GM12878 (cell line): ENCODE results near the gene LRR1. TPM values are rescaled to one million over a fixed set of nuclear protein-coding genes. Genes with fewer than 3 reads are reported as not detected.

Source experiments
- BACH1 ChIP-seq: fragments of 450-650 bp; IDR thresholded peaks from 2 replicates; pipeline ENCODE4 v1.6.1; 2017; ENCODE audit warnings: mild to moderate bottlenecking, borderline replicate concordance
- BMI1 ChIP-seq: fragments of 450-650 bp; IDR thresholded peaks from 2 replicates; pipeline ENCODE4 v1.6.1; 2016; ENCODE audit warnings: mild to moderate bottlenecking, moderate library complexity, borderline replicate concordance
- CREB1 ChIP-seq: IDR thresholded peaks from 2 replicates; pipeline ENCODE4 v1.6.1; 2012; ENCODE audit warnings: low read depth, mild to moderate bottlenecking, inconsistent platforms
- HDAC6 ChIP-seq: fragments of 200-600 bp; sonication (generic); IDR thresholded peaks from one replicate; pipeline ENCODE4 v1.8.0; 2017; ENCODE audit warnings: antibody characterized with exemption; ENCODE audit not compliant: unreplicated experiment
- IKZF1 ChIP-seq: fragments of 450-650 bp; conservative IDR thresholded peaks from 2 replicates; pipeline ENCODE4 v1.6.1; 2017; ENCODE audit warnings: antibody characterized with exemption, mild to moderate bottlenecking
- JUNB ChIP-seq: IDR thresholded peaks from 2 replicates; pipeline ENCODE4 v1.6.1; 2016; ENCODE audit warnings: antibody characterized with exemption, mild to moderate bottlenecking
- MLLT1 ChIP-seq: fragments of 450-650 bp; IDR thresholded peaks from 2 replicates; pipeline ENCODE4 v1.6.1; 2016; ENCODE audit warnings: mild to moderate bottlenecking
- MXI1 ChIP-seq: fragments of 150-350 bp; IDR thresholded peaks from 2 replicates; pipeline ENCODE4 v1.6.1; 2011; ENCODE audit warnings: low read depth, mild to moderate bottlenecking, inconsistent platforms, low read length, improper control_type of control experiment
- NFIC ChIP-seq: IDR thresholded peaks from 2 replicates; pipeline ENCODE4 v1.6.1; 2012; ENCODE audit warnings: low read depth, mild to moderate bottlenecking, inconsistent platforms, low read length, moderate library complexity
- NR2C2 ChIP-seq: IDR thresholded peaks from 2 replicates; pipeline ENCODE4 v1.6.1; 2011; ENCODE audit warnings: borderline replicate concordance, low read depth; ENCODE audit not compliant: control insufficient read depth, insufficient read length
- PAX8 ChIP-seq: fragments of 450-650 bp; IDR thresholded peaks from 2 replicates; pipeline ENCODE4 v1.6.1; 2017; ENCODE audit warnings: mild to moderate bottlenecking, moderate library complexity
- POLR2AphosphoS2 ChIP-seq: IDR thresholded peaks from 2 replicates; pipeline ENCODE4 v1.6.1; 2011; ENCODE audit warnings: low read depth, mild to moderate bottlenecking, low read length, improper control_type of control experiment, moderate library complexity
- POU2F2 ChIP-seq: IDR thresholded peaks from 3 replicates; pipeline ENCODE4 v1.6.1; 2011; ENCODE audit warnings: low read depth, mild to moderate bottlenecking, low read length, borderline replicate concordance
- RAD51 ChIP-seq: fragments of 450-650 bp; IDR thresholded peaks from 2 replicates; pipeline ENCODE4 v1.6.1; 2016; ENCODE audit warnings: moderate library complexity, mild to moderate bottlenecking, inconsistent platforms
- ZBTB33 ChIP-seq: fragments of 450-650 bp; IDR thresholded peaks from 2 replicates; pipeline ENCODE4 v1.6.1; 2017; ENCODE audit warnings: mild to moderate bottlenecking
- ZBTB4 ChIP-seq: fragments of 450-650 bp; formaldehyde crosslinking; IDR thresholded peaks from 2 replicates; pipeline ENCODE4 v1.4.0; 2022; ENCODE audit warnings: mild to moderate bottlenecking, moderate library complexity
- ZNF622 ChIP-seq: fragments of 450-650 bp; IDR thresholded peaks from 2 replicates; pipeline ENCODE4 v1.6.1; 2017; ENCODE audit warnings: mild to moderate bottlenecking, inconsistent platforms
- polyA plus RNA-seq, 11 experiments: library from polyadenylated mRNA; depleted of rRNA in 4 of 11; unstranded in 6 of 11; stranded (reverse) in 5 of 11; fragments of >200 nt; fragmentation: Nextera tagmentation in 4 of 11; fragmentation: Illumina TruSeq in 1 of 11; extraction: Ambion mirVana in 4 of 11; extraction: Trizol in 1 of 11; gene quantifications; 1 replicate in 1 of 11; 2 replicates in 10 of 11; pipeline versions ENCODE4 v1.2.1 to v1.2.3, GENCODE V29; 2011 to 2016; ENCODE audit warnings: inconsistent platforms in 2 of 11, missing spikeins in 2 of 11, low read depth in 1 of 11
- total RNA-seq, 4 experiments: library from RNA; depleted of rRNA in 3 of 4; stranded (reverse); fragments of >200 nt in 3 of 4; fragmentation: Illumina TruSeq in 1 of 4; extraction: Trizol in 1 of 4; gene quantifications; 2 replicates each; pipeline versions ENCODE4 v1.2.1 to v1.2.3, GENCODE V29; 2013 to 2021
- TF ChIP-seq, protein P1 (sequence below): IDR thresholded peaks from 2 replicates; pipeline ENCODE4 v1.6.1; 2011; ENCODE audit warnings: mild to moderate bottlenecking, low read depth, low read length, moderate library complexity; ENCODE audit not compliant: insufficient replicate concordance
- TF ChIP-seq, protein P2 (sequence below), 3 experiments: IDR thresholded peaks in 2 of 3; conservative IDR thresholded peaks in 1 of 3; 2 replicates each; pipeline ENCODE4 v1.5.1; 2011; ENCODE audit warnings: low read depth in 3 of 3, low read length in 3 of 3, mild to moderate bottlenecking in 3 of 3, control low read depth in 2 of 3, moderate library complexity in 2 of 3, inconsistent platforms in 1 of 3, mixed read lengths in 1 of 3; ENCODE audit not compliant: control insufficient read depth in 2 of 3, insufficient read depth in 1 of 3; ENCODE audit errors: extremely low read depth in 1 of 3

LRR1 gene
- total and polyA plus RNA-seq, 10 of the 15 experiments (the other 5 are each of a cell fraction or from before 2014, with no cell fraction given): 36.9 to 110 (median 53.1) TPM

GRCh38 chr14:49620182-49621113, 21.7 kb downstream of the LRR1 start, which contains the start of the genes MGAT2 and RPL36AL (continued):
- TF ChIP-seq ZBTB4 (no peak), MLLT1 (peak; percentile 71), POLR2AphosphoS2 (peak; percentile 94), BMI1 (no peak), POU2F2 (peak; percentile 86; the same call in 2 of the 3 replicates), CREB1 (peak; percentile 71; the same call in 1 of the 2 replicates), PAX8 (no peak), IKZF1 (peak; percentile 82; the same call in 1 of the 2 replicates), NFIC (no peak; the same call in 1 of the 2 replicates), ZBTB33 (no peak), MXI1 (peak; percentile 57), NR2C2 (no peak), JUNB (no peak), HDAC6 (peak; percentile 61), BACH1 (peak; percentile 88), RAD51 (peak; percentile 74), ZNF622 (no peak)
- TF ChIP-seq, protein P1, sequence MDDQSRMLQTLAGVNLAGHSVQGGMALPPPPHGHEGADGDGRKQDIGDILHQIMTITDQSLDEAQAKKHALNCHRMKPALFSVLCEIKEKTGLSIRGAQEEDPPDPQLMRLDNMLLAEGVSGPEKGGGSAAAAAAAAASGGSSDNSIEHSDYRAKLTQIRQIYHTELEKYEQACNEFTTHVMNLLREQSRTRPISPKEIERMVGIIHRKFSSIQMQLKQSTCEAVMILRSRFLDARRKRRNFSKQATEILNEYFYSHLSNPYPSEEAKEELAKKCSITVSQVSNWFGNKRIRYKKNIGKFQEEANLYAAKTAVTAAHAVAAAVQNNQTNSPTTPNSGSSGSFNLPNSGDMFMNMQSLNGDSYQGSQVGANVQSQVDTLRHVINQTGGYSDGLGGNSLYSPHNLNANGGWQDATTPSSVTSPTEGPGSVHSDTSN: peak; percentile 99
- TF ChIP-seq, protein P2, sequence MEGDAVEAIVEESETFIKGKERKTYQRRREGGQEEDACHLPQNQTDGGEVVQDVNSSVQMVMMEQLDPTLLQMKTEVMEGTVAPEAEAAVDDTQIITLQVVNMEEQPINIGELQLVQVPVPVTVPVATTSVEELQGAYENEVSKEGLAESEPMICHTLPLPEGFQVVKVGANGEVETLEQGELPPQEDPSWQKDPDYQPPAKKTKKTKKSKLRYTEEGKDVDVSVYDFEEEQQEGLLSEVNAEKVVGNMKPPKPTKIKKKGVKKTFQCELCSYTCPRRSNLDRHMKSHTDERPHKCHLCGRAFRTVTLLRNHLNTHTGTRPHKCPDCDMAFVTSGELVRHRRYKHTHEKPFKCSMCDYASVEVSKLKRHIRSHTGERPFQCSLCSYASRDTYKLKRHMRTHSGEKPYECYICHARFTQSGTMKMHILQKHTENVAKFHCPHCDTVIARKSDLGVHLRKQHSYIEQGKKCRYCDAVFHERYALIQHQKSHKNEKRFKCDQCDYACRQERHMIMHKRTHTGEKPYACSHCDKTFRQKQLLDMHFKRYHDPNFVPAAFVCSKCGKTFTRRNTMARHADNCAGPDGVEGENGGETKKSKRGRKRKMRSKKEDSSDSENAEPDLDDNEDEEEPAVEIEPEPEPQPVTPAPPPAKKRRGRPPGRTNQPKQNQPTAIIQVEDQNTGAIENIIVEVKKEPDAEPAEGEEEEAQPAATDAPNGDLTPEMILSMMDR (IDR thresholded peaks at IDR 0.05 in 2 of 3, conservative IDR thresholded peaks at IDR 0.05 in 1 of 3; ENCODE audit: control insufficient read depth in 2 of 3, extremely low read depth in 1 of 3, insufficient read depth in 1 of 3, low read depth in 3 of 3, low read length in 3 of 3): peak; percentile 13 to 45 (median 21); a peak in 3 of 6 replicates
